SU-DHL-6 (cell line): ENCODE measurements around the gene SEPTIN1.

ENCODE experiments used
- CTCF ChIP-seq: fragments of 200-600 bp; sonication (generic); IDR thresholded peaks from one replicate; pipeline ENCODE4 v1.5.1; 2017; ENCODE audit warnings: antibody characterized with exemption, mild to moderate bottlenecking, low read length, moderate library complexity; ENCODE audit not compliant: insufficient read depth, poor library complexity, severe bottlenecking
- EZH2phosphoT487 ChIP-seq: fragments of 200-600 bp; sonication (generic), shearing (Covaris generic); conservative IDR thresholded peaks from 2 replicates; pipeline ENCODE4 v1.6.1; 2018; ENCODE audit warnings: mild to moderate bottlenecking, antibody characterized with exemption, low read length, moderate library complexity, mixed read lengths

- TF ChIP-seq CTCF (no peak), EZH2phosphoT487 (no peak)
Observed at GRCh38 chr16:30368792-30369090, 13.6 kb downstream of the SEPTIN1 start.
